Smooth muscle cell (in vitro differentiated cells): ENCODE data around the gene PACSIN2. TPM values are rescaled to one million over a fixed set of nuclear protein-coding genes. Genes with fewer than 3 reads are reported as not detected.
A peak's percentile ranks its signal among the peaks of the same experiment; 100 is the strongest.

Source experiments
- DNase-seq: peaks from one replicate; lab custom pipeline; 2025; ENCODE audit not compliant: unreplicated experiment; lab: John Stamatoyannopoulos, UW
- H2AFZ ChIP-seq: fragments of 200-600 bp; sonication (generic); 2 replicates; pipeline ENCODE4 v1.6.0; 2016; ENCODE audit warnings: antibody characterized with exemption, low read depth, mild to moderate bottlenecking
- H3F3A ChIP-seq: fragments of 200-600 bp; sonication (generic); 2 replicates; pipeline ENCODE4 v1.6.0; 2017; ENCODE audit warnings: antibody characterized with exemption, low read depth
- H3K27ac ChIP-seq: fragments of 200-600 bp; sonication (generic); 2 replicates; pipeline ENCODE4 v1.5.1; 2016; ENCODE audit warnings: low read depth, mild to moderate bottlenecking
- H3K27me3 ChIP-seq: fragments of 200-600 bp; sonication (generic); 2 replicates; pipeline ENCODE4 v1.6.1; 2016; ENCODE audit warnings: low read depth, mild to moderate bottlenecking
- H3K36me3 ChIP-seq: fragments of 200-600 bp; sonication (generic); 2 replicates; pipeline ENCODE4 v1.5.1; 2016; ENCODE audit warnings: low read depth
- H3K4me1 ChIP-seq: fragments of 200-600 bp; sonication (generic); 2 replicates; pipeline ENCODE4 v1.5.1; 2016; ENCODE audit warnings: low read depth
- H3K4me2 ChIP-seq: fragments of 200-600 bp; sonication (generic); 2 replicates; pipeline ENCODE4 v1.6.0; 2016; ENCODE audit warnings: mild to moderate bottlenecking
- H3K4me3 ChIP-seq: fragments of 200-600 bp; sonication (generic); 2 replicates; pipeline ENCODE4 v1.5.1; 2016; ENCODE audit warnings: mild to moderate bottlenecking
- H3K79me2 ChIP-seq: fragments of 200-600 bp; sonication (generic); 2 replicates; pipeline ENCODE4 v1.6.0; 2016; ENCODE audit warnings: low read depth, mild to moderate bottlenecking
- H3K9ac ChIP-seq: fragments of 200-600 bp; sonication (generic); 2 replicates; pipeline ENCODE4 v1.6.0; 2016; ENCODE audit warnings: low read depth
- H3K9me3 ChIP-seq: fragments of 200-600 bp; sonication (generic); replicated peaks from 2 replicates; pipeline ENCODE4 v1.5.1; 2016; ENCODE audit warnings: low read depth
- H4K20me1 ChIP-seq: fragments of 200-600 bp; sonication (generic); 2 replicates; pipeline ENCODE4 v1.6.0; 2016; ENCODE audit warnings: low read depth
- CTCF ChIP-seq: fragments of 200-600 bp; sonication (generic); IDR thresholded peaks from 2 replicates; pipeline ENCODE4 v1.5.1; 2017; ENCODE audit warnings: borderline replicate concordance, mild to moderate bottlenecking, antibody characterized with exemption; ENCODE audit not compliant: insufficient read depth, poor library complexity, severe bottlenecking
- WGBS: methylation state at CpG from one replicate; pipeline ENCODE4 v1.1.7; 2016; ENCODE audit warnings: low lambda C conversion rate; 5-methylcytosine and 5-hydroxymethylcytosine counted together
- polyA plus RNA-seq: library from polyadenylated mRNA; unstranded; fragments of >200 nt; fragmentation: Nextera tagmentation; extraction: Ambion mirVana; gene quantifications from 2 replicates; pipeline ENCODE4 v1.2.1, GENCODE V29; 2016
- total RNA-seq: library from RNA; depleted of rRNA; stranded (reverse); fragments of >200 nt; gene quantifications from 2 replicates; pipeline ENCODE4 v1.2.3, GENCODE V29; 2014

Gene PACSIN2
- total and polyA plus RNA-seq, 2 experiments from 2014 or later: 34.7 to 41.1 TPM

- Histone ChIP-seq H3K27me3 (no peaks in the 10 kb centered on the region), H2AFZ (no peak overlapping the region), H3K9me3 (no peaks in the 10 kb centered on the region), H4K20me1 (no peaks in the 10 kb centered on the region), H3K36me3 (no peaks in the 10 kb centered on the region), H3K9ac (no peak overlapping the region), H3K4me3 (no peak overlapping the region), H3K4me1 (no peaks in the 10 kb centered on the region), H3K79me2 (no peaks in the 10 kb centered on the region), H3K27ac (no peak overlapping the region), H3F3A (no peaks in the 10 kb centered on the region), H3K4me2 (no peak overlapping the region)
- DNase-seq: no peak
- TF ChIP-seq CTCF: peak; percentile 26
- WGBS: 87% methylated on average over 7 of the region's 7 CpGs
These were observed 38.2 kb upstream of the PACSIN2 start for GRCh38 chr22:43053176-43053575.

DNA sequence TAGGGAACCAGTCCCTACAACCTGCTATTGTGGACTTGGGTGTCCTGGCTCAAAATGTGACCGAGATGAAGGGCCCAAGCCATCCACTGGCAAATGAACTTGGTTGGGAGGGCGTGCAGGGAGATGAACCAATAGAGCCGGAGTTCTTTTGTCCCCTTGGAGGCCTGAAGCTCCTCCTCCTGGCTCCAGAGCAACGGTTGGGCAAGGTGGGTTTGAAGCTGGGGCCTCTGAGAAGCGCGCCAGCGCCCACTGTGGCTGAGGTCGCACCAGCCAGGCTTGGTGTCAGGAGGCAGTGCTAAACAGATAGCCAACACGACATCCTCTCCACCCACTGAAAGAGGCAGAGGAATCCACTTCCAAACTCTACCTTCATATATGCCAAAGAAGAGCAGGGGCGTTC, 36.0 kb upstream of the PACSIN2 start:
- Histone ChIP-seq H3F3A (no peaks in the 10 kb centered on the region), H3K4me1 (no peaks in the 10 kb centered on the region), H2AFZ (no peak overlapping the region), H3K9me3 (no peaks in the 10 kb centered on the region), H3K27me3 (no peaks in the 10 kb centered on the region), H3K9ac (no peak overlapping the region), H3K36me3 (no peaks in the 10 kb centered on the region), H3K79me2 (no peaks in the 10 kb centered on the region), H3K4me3 (no peak overlapping the region), H3K4me2 (no peak overlapping the region), H3K27ac (no peak overlapping the region), H4K20me1 (no peaks in the 10 kb centered on the region)
- WGBS: 80% methylated on average over 10 of the region's 10 CpGs
- DNase-seq: no peak
- TF ChIP-seq CTCF: no peak

GRCh38 chr22:43047605-43048004, 32.7 kb upstream of the PACSIN2 start:
- WGBS: 92% methylated on average over 7 of the region's 7 CpGs
- no peak overlapping the region for H3K4me2 ChIP-seq
- H3K27me3 ChIP-seq: no peaks in the 10 kb centered on the region
- H2AFZ ChIP-seq: no peak overlapping the region
- H3K79me2 ChIP-seq: no peaks in the 10 kb centered on the region
- H3K4me3 ChIP-seq: no peak overlapping the region
- H3F3A ChIP-seq: no peaks in the 10 kb centered on the region
- no peaks in the 10 kb centered on the region for H3K4me1 ChIP-seq
- H4K20me1 ChIP-seq: no peaks in the 10 kb centered on the region
- no peaks in the 10 kb centered on the region for H3K9me3 ChIP-seq
- no peak for DNase-seq
- H3K27ac ChIP-seq: no peak overlapping the region
- TF ChIP-seq CTCF: no peak
- H3K36me3 ChIP-seq: no peaks in the 10 kb centered on the region
- no peak overlapping the region for H3K9ac ChIP-seq

GRCh38 chr22:43044290-43044712, 29.4 kb upstream of the PACSIN2 start:
- 91% methylated on average over 10 of the region's 10 CpGs for WGBS
- no peak for DNase-seq
- H3K27ac ChIP-seq: no peak overlapping the region

More at GRCh38 chr22:43044290-43044712, 29.4 kb upstream of the PACSIN2 start:
- no peak overlapping the region for H3K9ac ChIP-seq
- H3K9me3 ChIP-seq: no peaks in the 10 kb centered on the region
- no peaks in the 10 kb centered on the region for H3K36me3 ChIP-seq
- TF ChIP-seq CTCF: no peak
- H3K4me3 ChIP-seq: no peak overlapping the region
- H3F3A ChIP-seq: no peaks in the 10 kb centered on the region
- no peaks in the 10 kb centered on the region for H3K27me3 ChIP-seq
- H3K4me2 ChIP-seq: no peak overlapping the region
- H3K79me2 ChIP-seq: no peaks in the 10 kb centered on the region
- no peaks in the 10 kb centered on the region for H4K20me1 ChIP-seq
- no peak overlapping the region for H2AFZ ChIP-seq
- H3K4me1 ChIP-seq: no peaks in the 10 kb centered on the region
